ENCODE data around the gene CLASRP.

DNA sequence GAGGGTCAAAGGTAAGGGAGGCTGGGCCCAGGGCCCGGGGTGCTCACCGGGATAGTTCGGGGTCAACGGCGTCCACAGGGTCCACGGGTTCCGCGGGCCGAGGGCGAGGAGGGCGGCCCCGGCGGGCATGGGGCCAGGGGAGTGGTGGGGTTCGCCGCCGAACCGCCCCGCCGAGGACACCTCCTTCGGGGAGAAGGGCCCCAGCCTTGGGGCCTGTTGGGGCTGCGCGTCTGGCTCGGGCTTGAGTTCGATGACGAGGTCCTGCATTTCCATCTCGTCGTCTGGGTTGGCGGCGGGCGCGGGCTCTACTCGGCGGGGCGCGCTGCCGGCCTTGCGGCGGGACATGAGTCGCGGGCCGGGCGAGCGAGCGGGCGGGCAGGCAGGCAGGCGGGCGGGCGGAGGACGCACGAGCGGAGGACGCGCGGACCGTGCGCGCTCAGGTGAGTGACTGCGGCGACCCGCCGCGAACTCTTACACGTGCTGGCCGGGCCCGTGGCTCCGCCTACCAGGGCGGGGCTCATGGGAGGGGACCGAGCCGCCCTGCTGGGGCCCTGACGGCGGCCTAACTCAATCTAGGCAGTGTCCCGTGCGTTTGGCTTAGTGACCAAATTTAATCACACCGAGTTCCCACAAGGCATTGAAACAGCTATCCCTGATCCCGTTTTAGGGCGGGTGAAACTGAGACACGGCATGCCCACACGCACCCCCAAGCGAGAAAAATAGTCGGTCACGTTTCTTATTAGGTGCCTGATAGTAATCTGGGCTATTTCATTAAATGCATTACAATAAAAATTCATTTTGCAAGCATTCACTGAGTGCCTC, 37.4 kb downstream of the CLASRP start, which contains the start of gene ZNF296:
- TF ChIP-seq POLR2A (IDR thresholded peaks at IDR 0.05; ENCODE audit: low read length), result peak; percentile 32
- TF ChIP-seq GATA1 (IDR thresholded peaks at IDR 0.05; ENCODE audit: low read depth, low read length), result no peak

All from erythroblast (primary cell).